A673 (cell line): ENCODE results near the gene ADM5.

ENCODE experiments used
- CTCF ChIP-seq: fragments of 300-800, 200-600 bp; sonication (generic); conservative IDR thresholded peaks from 2 replicates; pipeline ENCODE4 v1.5.1; 2017; ENCODE audit warnings: low read depth, mild to moderate bottlenecking, antibody characterized with exemption, low read length, moderate library complexity, mixed read lengths
- EZH2 ChIP-seq: fragments of 200-600 bp; sonication (generic); IDR thresholded peaks from 2 replicates; pipeline ENCODE4 v1.6.1; 2017; ENCODE audit warnings: borderline replicate concordance, low read depth, mild to moderate bottlenecking, mixed read lengths, antibody characterized with exemption, low read length; ENCODE audit not compliant: poor library complexity, severe bottlenecking

GRCh38 chr19:49730166-49730565 is 40.8 kb downstream of the ADM5 start:
- no peak for TF ChIP-seq CTCF
- TF ChIP-seq EZH2: no peak
